ENCODE data around the gene LRRC28. TPM values are rescaled to one million over a fixed set of nuclear protein-coding genes. Genes with fewer than 3 reads are reported as not detected.

The LRRC28 gene
- total RNA-seq, 1 experiment from 2014 or later, result 21.4 TPM

- DNase-seq (ENCODE audit: low read depth, low spot score) (no peak), ATAC-seq (no peak)
- ChIA-PET CTCF (no interaction called here), RAD21 (ENCODE audit: low non-redundant PET in 1 of 2, low total read pairs in 2 of 2, uncharacterized antibody in 2 of 2, unreplicated experiment in 2 of 2) (no interaction called here), POLR2A (no interaction called here)
- Histone ChIP-seq H2AFZ (ENCODE audit: low read depth, low read length, poor library complexity, severe bottlenecking) (no peak overlapping the region), H3K79me2 (ENCODE audit: insufficient read depth, low read length) (no peaks in the 10 kb centered on the region), H3K9ac (ENCODE audit: low read length) (no peak overlapping the region), H3K4me2 (ENCODE audit: low read length) (no peak overlapping the region), H3K9me3 (ENCODE audit: control insufficient read depth in 1 of 2, insufficient read depth in 1 of 2, low read depth in 1 of 2, low read length in 2 of 2) (no peaks in the 10 kb centered on the region), H3K36me3 (ENCODE audit: control insufficient read depth in 1 of 2, insufficient read depth in 2 of 2, low read length in 2 of 2) (no peaks in the 10 kb centered on the region), H3K27me3 (ENCODE audit: insufficient read depth, low read length) (no peaks in the 10 kb centered on the region), H4K20me1 (ENCODE audit: insufficient read depth) (no peaks in the 10 kb centered on the region), H3K4me1 (ENCODE audit: control insufficient read depth in 1 of 2, insufficient read depth in 2 of 2, low read length in 2 of 2) (no peaks in the 10 kb centered on the region), H3K27ac (ENCODE audit: low read depth, low read length) (no peak overlapping the region), H3K4me3 (replicated peaks in 1 of 2; ENCODE audit: low read depth in 1 of 2, low read length in 2 of 2) (no peak overlapping the region), H3K9me2 (ENCODE audit: insufficient read depth) (no peaks in the 10 kb centered on the region)
- intact Hi-C loops (cut with micrococcal nuclease), result no loop called here
- BruUV-seq (replicated peaks), result no TSS peak
- TF ChIP-seq CTCF (IDR thresholded peaks at IDR 0.05 in 2 of 3, conservative IDR thresholded peaks at IDR 0.05 in 1 of 3; ENCODE audit: borderline replicate concordance in 1 of 3, insufficient read depth in 1 of 3, low read depth in 2 of 3, low read length in 2 of 3) (no peak), ZBTB33 (IDR thresholded peaks at IDR 0.05; ENCODE audit: extremely low read depth, insufficient replicate concordance, low read length) (no peak), ZNF274 (IDR thresholded peaks at IDR 0.05; ENCODE audit: low read depth, low read length) (no peak), SIN3A (IDR thresholded peaks at IDR 0.05; ENCODE audit: low read depth) (no peak), CEBPB (IDR thresholded peaks at IDR 0.05; ENCODE audit: low read depth) (no peak), POLR2A (IDR thresholded peaks at IDR 0.05; ENCODE audit: borderline replicate concordance, extremely low read depth, insufficient read depth, insufficient read length) (no peak), RAD21 (IDR thresholded peaks at IDR 0.05; ENCODE audit: low read depth) (no peak), EZH2 (IDR thresholded peaks at IDR 0.05) (no peak), POLR2AphosphoS5 (IDR thresholded peaks at IDR 0.05; ENCODE audit: low read depth, low read length) (no peak), EZH2phosphoT487 (IDR thresholded peaks at IDR 0.05; ENCODE audit: borderline replicate concordance) (no peak), SRF (IDR thresholded peaks at IDR 0.05; ENCODE audit: low read depth) (no peak), ELF1 (IDR thresholded peaks at IDR 0.05; ENCODE audit: borderline replicate concordance, low read depth) (no peak), EGR1 (IDR thresholded peaks at IDR 0.05; ENCODE audit: low read depth) (no peak), SP1 (IDR thresholded peaks at IDR 0.05; ENCODE audit: low read depth) (no peak), CBX3 (IDR thresholded peaks at IDR 0.05; ENCODE audit: low read depth) (no peak), TCF7L2 (IDR thresholded peaks at IDR 0.05; ENCODE audit: borderline replicate concordance, extremely low read depth, insufficient read depth, insufficient read length) (no peak), JUND (IDR thresholded peaks at IDR 0.05) (no peak)
- TF ChIP-seq, protein P1, sequence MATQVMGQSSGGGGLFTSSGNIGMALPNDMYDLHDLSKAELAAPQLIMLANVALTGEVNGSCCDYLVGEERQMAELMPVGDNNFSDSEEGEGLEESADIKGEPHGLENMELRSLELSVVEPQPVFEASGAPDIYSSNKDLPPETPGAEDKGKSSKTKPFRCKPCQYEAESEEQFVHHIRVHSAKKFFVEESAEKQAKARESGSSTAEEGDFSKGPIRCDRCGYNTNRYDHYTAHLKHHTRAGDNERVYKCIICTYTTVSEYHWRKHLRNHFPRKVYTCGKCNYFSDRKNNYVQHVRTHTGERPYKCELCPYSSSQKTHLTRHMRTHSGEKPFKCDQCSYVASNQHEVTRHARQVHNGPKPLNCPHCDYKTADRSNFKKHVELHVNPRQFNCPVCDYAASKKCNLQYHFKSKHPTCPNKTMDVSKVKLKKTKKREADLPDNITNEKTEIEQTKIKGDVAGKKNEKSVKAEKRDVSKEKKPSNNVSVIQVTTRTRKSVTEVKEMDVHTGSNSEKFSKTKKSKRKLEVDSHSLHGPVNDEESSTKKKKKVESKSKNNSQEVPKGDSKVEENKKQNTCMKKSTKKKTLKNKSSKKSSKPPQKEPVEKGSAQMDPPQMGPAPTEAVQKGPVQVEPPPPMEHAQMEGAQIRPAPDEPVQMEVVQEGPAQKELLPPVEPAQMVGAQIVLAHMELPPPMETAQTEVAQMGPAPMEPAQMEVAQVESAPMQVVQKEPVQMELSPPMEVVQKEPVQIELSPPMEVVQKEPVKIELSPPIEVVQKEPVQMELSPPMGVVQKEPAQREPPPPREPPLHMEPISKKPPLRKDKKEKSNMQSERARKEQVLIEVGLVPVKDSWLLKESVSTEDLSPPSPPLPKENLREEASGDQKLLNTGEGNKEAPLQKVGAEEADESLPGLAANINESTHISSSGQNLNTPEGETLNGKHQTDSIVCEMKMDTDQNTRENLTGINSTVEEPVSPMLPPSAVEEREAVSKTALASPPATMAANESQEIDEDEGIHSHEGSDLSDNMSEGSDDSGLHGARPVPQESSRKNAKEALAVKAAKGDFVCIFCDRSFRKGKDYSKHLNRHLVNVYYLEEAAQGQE (IDR thresholded peaks at IDR 0.05; ENCODE audit: low read depth), result no peak
- TF ChIP-seq, protein P2, sequence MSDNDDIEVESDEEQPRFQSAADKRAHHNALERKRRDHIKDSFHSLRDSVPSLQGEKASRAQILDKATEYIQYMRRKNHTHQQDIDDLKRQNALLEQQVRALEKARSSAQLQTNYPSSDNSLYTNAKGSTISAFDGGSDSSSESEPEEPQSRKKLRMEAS (IDR thresholded peaks at IDR 0.05), result no peak
Measured at GRCh38 chr15:99224372-99225214, 26.7 kb upstream of the LRRC28 start.

Measured in HCT116 (cell line).